Measurements from ENCODE around the gene ITM2C. TPM values are rescaled to one million over a fixed set of nuclear protein-coding genes. Genes with fewer than 3 reads are reported as not detected.

The ITM2C gene
- total and polyA plus RNA-seq, 8 donors, result 26.9 to 1,030 (median 47.2) TPM

DNA sequence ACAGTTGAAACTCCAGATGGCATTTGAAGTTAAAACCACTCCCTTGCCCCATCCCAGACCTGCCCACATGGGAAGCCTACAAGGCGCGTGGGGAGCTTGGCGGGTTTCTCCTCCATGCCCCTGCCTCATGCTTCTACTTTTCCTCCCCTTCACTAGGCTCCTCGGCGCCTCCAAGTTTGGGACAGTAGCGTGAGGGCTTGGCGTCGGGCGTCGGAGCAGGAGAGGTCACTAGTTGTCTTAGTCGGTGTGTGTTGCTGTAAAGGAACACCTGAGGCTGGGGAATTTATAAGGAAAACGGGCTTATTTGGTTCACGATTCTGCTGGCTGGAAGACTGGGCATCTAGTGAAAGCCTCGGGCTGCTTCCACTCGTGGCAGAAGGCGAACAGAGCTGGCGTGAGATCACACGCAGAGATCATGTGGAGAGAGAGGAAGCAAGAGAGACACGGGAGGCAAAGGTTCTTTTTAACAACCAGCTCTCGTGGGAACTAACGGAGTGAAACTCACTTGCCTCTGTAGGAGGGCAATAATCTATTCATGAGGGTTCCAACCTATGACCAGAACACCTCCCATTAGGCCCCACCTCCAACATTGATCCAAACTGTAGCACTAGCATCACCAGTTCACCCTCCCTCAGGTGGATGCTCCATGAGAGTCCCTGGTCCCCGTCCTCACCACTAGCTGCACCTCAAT lies 25.3 kb downstream of the ITM2C start:
- Histone ChIP-seq H3K4me3 (no peak overlapping the region), H3K4me1 (peaks cover 0 to 6% (median 2%) of the 10 kb centered on the region in 4 donors), H3K36me3 (no peaks in the 10 kb centered on the region), H3K9me3 (no peaks in the 10 kb centered on the region), H3K27me3 (peaks cover 0 to 10% (median 0%) of the 10 kb centered on the region in 3 donors), H3K27ac (no peak overlapping the region)
- intact Hi-C loops (cut with DNase I; ENCODE audit: low total_unique reads), result no loop called here
- TF ChIP-seq, protein P1, sequence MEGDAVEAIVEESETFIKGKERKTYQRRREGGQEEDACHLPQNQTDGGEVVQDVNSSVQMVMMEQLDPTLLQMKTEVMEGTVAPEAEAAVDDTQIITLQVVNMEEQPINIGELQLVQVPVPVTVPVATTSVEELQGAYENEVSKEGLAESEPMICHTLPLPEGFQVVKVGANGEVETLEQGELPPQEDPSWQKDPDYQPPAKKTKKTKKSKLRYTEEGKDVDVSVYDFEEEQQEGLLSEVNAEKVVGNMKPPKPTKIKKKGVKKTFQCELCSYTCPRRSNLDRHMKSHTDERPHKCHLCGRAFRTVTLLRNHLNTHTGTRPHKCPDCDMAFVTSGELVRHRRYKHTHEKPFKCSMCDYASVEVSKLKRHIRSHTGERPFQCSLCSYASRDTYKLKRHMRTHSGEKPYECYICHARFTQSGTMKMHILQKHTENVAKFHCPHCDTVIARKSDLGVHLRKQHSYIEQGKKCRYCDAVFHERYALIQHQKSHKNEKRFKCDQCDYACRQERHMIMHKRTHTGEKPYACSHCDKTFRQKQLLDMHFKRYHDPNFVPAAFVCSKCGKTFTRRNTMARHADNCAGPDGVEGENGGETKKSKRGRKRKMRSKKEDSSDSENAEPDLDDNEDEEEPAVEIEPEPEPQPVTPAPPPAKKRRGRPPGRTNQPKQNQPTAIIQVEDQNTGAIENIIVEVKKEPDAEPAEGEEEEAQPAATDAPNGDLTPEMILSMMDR (IDR thresholded peaks at IDR 0.05), result no peak
- no peak for TF ChIP-seq POLR2A (IDR thresholded peaks at IDR 0.05)
- no peak for TF ChIP-seq EP300 (IDR thresholded peaks at IDR 0.05)
- no peak for TF ChIP-seq POLR2AphosphoS5 (IDR thresholded peaks at IDR 0.05)
- WGBS, 5 donors, result 87 to 91% (median 89%) methylated on average over 22 of the region's 22 CpGs
- DNase-seq, result no peak

DNA sequence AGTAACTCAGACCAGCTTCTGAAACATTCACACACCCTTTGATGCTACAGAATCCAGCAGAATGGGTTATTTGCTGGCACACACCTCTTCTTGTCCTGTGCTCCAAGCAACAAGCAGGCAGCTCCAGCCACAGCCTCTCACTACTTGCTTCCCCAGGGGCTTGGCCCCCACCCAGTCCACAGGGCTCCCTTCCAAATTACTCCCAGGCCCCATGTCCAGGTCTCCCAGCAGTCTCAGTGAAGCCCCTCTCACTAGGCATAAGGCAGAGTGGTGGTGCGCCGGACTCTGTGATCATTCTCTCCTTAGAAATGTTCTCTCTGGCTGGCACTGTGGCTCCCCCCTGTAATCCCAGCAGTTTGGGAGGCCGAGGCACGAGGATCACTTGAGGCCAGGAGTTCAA lies 25.9 kb downstream of the ITM2C start:
- Histone ChIP-seq H3K4me1 (peaks cover 0 to 8% (median 2%) of the 10 kb centered on the region in 4 donors), H3K27me3 (peaks cover 0 to 10% (median 0%) of the 10 kb centered on the region in 3 donors), H3K4me3 (no peak overlapping the region), H3K9me3 (no peaks in the 10 kb centered on the region), H3K36me3 (no peaks in the 10 kb centered on the region), H3K27ac (no peak overlapping the region)
- TF ChIP-seq EP300 (IDR thresholded peaks at IDR 0.05) (no peak), POLR2A (IDR thresholded peaks at IDR 0.05) (no peak), POLR2AphosphoS5 (IDR thresholded peaks at IDR 0.05) (no peak)
- TF ChIP-seq, protein P1 (IDR thresholded peaks at IDR 0.05), result no peak
- DNase-seq, result no peak
- 87 to 92% (median 89%) methylated on average over 4 of the region's 4 CpGs for WGBS, 5 donors
- intact Hi-C loops (cut with DNase I; ENCODE audit: low total_unique reads), result no loop called here

DNA sequence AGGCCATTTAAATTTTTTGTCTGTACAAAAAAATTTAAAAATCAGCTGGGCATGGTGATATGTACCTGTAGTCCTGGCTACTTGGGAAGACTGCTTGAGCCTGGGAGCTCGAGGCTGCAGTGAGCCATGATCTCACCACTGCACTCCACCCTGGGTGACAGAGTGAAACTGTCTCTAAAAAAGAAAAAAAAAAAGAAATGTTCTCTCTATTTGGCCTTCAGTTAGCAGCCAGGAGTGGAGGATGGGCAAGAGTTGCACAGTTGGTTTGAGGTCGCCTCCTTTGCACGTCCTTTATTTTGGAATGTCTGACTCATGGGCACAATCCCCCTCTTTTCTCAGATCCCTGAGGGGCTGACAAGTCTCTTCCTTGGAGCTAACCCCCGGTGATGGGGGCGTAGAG lies 26.3 kb downstream of the ITM2C start:
- Histone ChIP-seq H3K36me3 (no peaks in the 10 kb centered on the region), H3K4me3 (no peak overlapping the region), H3K9me3 (no peaks in the 10 kb centered on the region), H3K4me1 (peaks cover 0 to 8% (median 2%) of the 10 kb centered on the region in 4 donors), H3K27me3 (peaks cover 0 to 10% (median 0%) of the 10 kb centered on the region in 3 donors), H3K27ac (no peak overlapping the region)
- DNase-seq, result no peak
- 37 to 53% (median 46%) methylated on average over 5 of the region's 5 CpGs for WGBS, 5 donors
- TF ChIP-seq POLR2A (IDR thresholded peaks at IDR 0.05), result no peak
- TF ChIP-seq, protein P1 (IDR thresholded peaks at IDR 0.05), result no peak
- TF ChIP-seq EP300 (IDR thresholded peaks at IDR 0.05), result no peak
- intact Hi-C loops (cut with DNase I; ENCODE audit: low total_unique reads), result no loop called here

DNA sequence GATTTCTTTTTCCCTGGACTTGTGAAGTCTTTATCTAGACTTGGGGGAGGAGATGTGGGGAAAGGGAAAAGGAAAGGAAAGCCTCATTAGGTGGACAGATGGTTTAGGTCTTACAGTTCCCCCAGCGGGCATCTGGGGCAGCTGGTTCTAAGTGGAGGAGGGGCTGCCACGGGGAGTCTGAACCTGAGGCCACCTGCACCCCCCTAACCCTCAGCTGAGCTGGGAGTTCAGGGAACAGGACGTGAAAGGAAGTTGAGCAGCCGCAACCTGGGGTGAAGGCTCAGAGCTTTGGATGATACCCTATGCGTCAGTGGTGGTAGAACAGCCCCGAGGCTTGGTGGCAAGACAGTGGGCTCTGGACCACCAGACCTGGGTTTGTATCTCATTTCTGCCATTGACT lies 26.8 kb downstream of the ITM2C start:
- TF ChIP-seq EP300 (IDR thresholded peaks at IDR 0.05) (no peak), POLR2A (IDR thresholded peaks at IDR 0.05) (no peak), POLR2AphosphoS5 (IDR thresholded peaks at IDR 0.05) (no peak)
- TF ChIP-seq, protein P1 (IDR thresholded peaks at IDR 0.05), result no peak
- Histone ChIP-seq H3K9me3 (no peaks in the 10 kb centered on the region), H3K36me3 (no peaks in the 10 kb centered on the region), H3K4me3 (no peak overlapping the region), H3K4me1 (peaks cover 0 to 12% (median 2%) of the 10 kb centered on the region in 4 donors), H3K27me3 (peaks cover 0 to 15% (median 0%) of the 10 kb centered on the region in 3 donors), H3K27ac (no peak overlapping the region)
- WGBS, 5 donors, result 53 to 75% (median 70%) methylated on average over 6 of the region's 6 CpGs
- intact Hi-C loops (cut with DNase I; ENCODE audit: low total_unique reads), result no loop called here
- DNase-seq, result no peak

Data from stomach (tissue), 9 donors.